NB4 (cell line): ENCODE results near the gene CAAP1.

Source experiments
- DNase-seq: peaks from one replicate; pipeline ENCODE4 v3.0.0; 2010; ENCODE audit warnings: low read depth
- H3K4me3 ChIP-seq: one replicate; pipeline ENCODE4 v1.5.1; 2011; ENCODE audit warnings: mild to moderate bottlenecking, low read depth, low read length, moderate library complexity
- MYC ChIP-seq: IDR thresholded peaks from 2 replicates; pipeline ENCODE4 v1.6.1; 2011; ENCODE audit warnings: low read depth, low read length
- POLR2A ChIP-seq: IDR thresholded peaks from 2 replicates; pipeline ENCODE4 v1.6.1; 2011; ENCODE audit warnings: mild to moderate bottlenecking; ENCODE audit not compliant: insufficient read length; ENCODE audit errors: extremely low read depth
- TF ChIP-seq, protein P1 (sequence below): IDR thresholded peaks from 2 replicates; pipeline ENCODE4 v1.6.1; 2011; ENCODE audit warnings: low read depth, low read length
- TF ChIP-seq, protein P2 (sequence below): IDR thresholded peaks from one replicate; pipeline ENCODE4 v1.5.1; 2012; ENCODE audit warnings: low read depth, low read length

Gene CAAP1, protein sequence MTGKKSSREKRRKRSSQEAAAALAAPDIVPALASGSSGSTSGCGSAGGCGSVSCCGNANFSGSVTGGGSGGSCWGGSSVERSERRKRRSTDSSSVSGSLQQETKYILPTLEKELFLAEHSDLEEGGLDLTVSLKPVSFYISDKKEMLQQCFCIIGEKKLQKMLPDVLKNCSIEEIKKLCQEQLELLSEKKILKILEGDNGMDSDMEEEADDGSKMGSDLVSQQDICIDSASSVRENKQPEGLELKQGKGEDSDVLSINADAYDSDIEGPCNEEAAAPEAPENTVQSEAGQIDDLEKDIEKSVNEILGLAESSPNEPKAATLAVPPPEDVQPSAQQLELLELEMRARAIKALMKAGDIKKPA

GRCh38 chr9:26892251-26893029 is at the start of gene CAAP1:
Gene CAAP1, minus strand, starts transcription at chr9:26892802. Its CDS starts 87 bp downstream, at chr9:26892715.
- DNase-seq, result peak; percentile 84
- TF ChIP-seq, protein P1, sequence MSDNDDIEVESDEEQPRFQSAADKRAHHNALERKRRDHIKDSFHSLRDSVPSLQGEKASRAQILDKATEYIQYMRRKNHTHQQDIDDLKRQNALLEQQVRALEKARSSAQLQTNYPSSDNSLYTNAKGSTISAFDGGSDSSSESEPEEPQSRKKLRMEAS, result peak; percentile 44; the same call in 1 of the 2 replicates
- TF ChIP-seq, protein P2, sequence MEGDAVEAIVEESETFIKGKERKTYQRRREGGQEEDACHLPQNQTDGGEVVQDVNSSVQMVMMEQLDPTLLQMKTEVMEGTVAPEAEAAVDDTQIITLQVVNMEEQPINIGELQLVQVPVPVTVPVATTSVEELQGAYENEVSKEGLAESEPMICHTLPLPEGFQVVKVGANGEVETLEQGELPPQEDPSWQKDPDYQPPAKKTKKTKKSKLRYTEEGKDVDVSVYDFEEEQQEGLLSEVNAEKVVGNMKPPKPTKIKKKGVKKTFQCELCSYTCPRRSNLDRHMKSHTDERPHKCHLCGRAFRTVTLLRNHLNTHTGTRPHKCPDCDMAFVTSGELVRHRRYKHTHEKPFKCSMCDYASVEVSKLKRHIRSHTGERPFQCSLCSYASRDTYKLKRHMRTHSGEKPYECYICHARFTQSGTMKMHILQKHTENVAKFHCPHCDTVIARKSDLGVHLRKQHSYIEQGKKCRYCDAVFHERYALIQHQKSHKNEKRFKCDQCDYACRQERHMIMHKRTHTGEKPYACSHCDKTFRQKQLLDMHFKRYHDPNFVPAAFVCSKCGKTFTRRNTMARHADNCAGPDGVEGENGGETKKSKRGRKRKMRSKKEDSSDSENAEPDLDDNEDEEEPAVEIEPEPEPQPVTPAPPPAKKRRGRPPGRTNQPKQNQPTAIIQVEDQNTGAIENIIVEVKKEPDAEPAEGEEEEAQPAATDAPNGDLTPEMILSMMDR, result no peak
- TF ChIP-seq MYC (peak; percentile 78), POLR2A (peak; percentile 56)
- peak within 1 kb of the TSS; percentile 79 for H3K4me3 ChIP-seq

- DNase-seq, result no peak
- H3K4me3 ChIP-seq, result no peak overlapping the region
- no peak for TF ChIP-seq MYC
- TF ChIP-seq, protein P2, result no peak
- no peak for TF ChIP-seq POLR2A
- TF ChIP-seq, protein P1, result no peak
Observed at GRCh38 chr9:26940779-26941178, 48.2 kb upstream of the CAAP1 start.

- TF ChIP-seq, protein P2, result no peak
- TF ChIP-seq MYC (no peak), POLR2A (no peak)
- TF ChIP-seq, protein P1, result no peak
- no peak overlapping the region for H3K4me3 ChIP-seq
- no peak for DNase-seq
Observed at GRCh38 chr9:26939955-26940711, 47.5 kb upstream of the CAAP1 start.

GRCh38 chr9:26937816-26938371 is 45.3 kb upstream of the CAAP1 start:
- no peak for DNase-seq
- TF ChIP-seq, protein P1, result no peak
- TF ChIP-seq MYC, result no peak
- no peak for TF ChIP-seq POLR2A
- TF ChIP-seq, protein P2, result no peak
- H3K4me3 ChIP-seq, result no peak overlapping the region

DNA sequence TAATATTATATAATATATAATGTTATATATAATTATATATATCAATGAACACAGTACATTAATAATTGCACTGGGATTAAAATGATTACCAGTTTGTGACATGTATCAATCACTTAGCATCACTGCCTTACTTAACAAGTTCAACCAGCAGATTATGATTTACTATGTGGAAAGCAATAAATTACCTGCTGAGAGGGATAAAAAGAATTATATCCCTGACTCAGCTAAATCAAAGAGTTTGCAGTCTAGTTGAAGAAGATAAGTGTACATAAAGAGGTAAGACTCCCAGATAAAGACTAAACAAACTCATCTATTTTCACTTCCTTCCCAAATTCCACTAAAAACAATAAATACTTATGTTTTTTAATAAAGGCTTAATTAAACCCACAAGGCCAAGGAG is 43.2 kb upstream of the CAAP1 start:
- no peak for TF ChIP-seq POLR2A
- TF ChIP-seq, protein P1, result no peak
- TF ChIP-seq MYC, result no peak
- TF ChIP-seq, protein P2, result no peak
- no peak overlapping the region for H3K4me3 ChIP-seq
- DNase-seq, result no peak
